ENCODE measurements around the gene GMPS. TPM values are rescaled to one million over a fixed set of nuclear protein-coding genes. Genes with fewer than 3 reads are reported as not detected.
"Not testable (repeated sequence)": the region's sequence is repeated elsewhere in the genome, so short reads cannot be mapped to it uniquely, and the experiment has no call there.

GMPS gene
- total RNA-seq, 1 experiment from 2014 or later = 29.7 TPM

- no peak for DNase-seq (ENCODE audit: low read depth)
- in situ Hi-C loops (cut with HindIII; ENCODE audit: low pct_unique_long_range_greater_than_20kb, low sequenced_read_pairs) = no loop called here
These were observed 759 bp upstream of the GMPS start for GRCh38 chr3:155869691-155870090.

- peak; percentile 61 for DNase-seq (ENCODE audit: low read depth)
- in situ Hi-C loops (cut with HindIII; ENCODE audit: low pct_unique_long_range_greater_than_20kb, low sequenced_read_pairs) = no loop called here
These were observed 695 bp downstream of the GMPS start for GRCh38 chr3:155870945-155871745.

GRCh38 chr3:155871746-155872158 lies 1.3 kb downstream of the GMPS start:
- in situ Hi-C loops (cut with HindIII; ENCODE audit: low pct_unique_long_range_greater_than_20kb, low sequenced_read_pairs) = no loop called here
- DNase-seq (ENCODE audit: low read depth) = no peak

GRCh38 chr3:155872904-155873646 lies 2.6 kb downstream of the GMPS start:
- in situ Hi-C loops (cut with HindIII; ENCODE audit: low pct_unique_long_range_greater_than_20kb, low sequenced_read_pairs) = no loop called here
- no peak for DNase-seq (ENCODE audit: low read depth)

- in situ Hi-C loops (cut with HindIII; ENCODE audit: low pct_unique_long_range_greater_than_20kb, low sequenced_read_pairs) = no loop called here
- no peak for DNase-seq (ENCODE audit: low read depth)
These were observed 5.6 kb downstream of the GMPS start for GRCh38 chr3:155876037-155876436.

- in situ Hi-C loops (cut with HindIII; ENCODE audit: low pct_unique_long_range_greater_than_20kb, low sequenced_read_pairs) = no loop called here
These were observed 6.1 kb downstream of the GMPS start for GRCh38 chr3:155876503-155876902.

GRCh38 chr3:155880286-155880685 lies 9.8 kb downstream of the GMPS start:
- DNase-seq (ENCODE audit: low read depth) = no peak
- in situ Hi-C loops (cut with HindIII; ENCODE audit: low pct_unique_long_range_greater_than_20kb, low sequenced_read_pairs) = no loop called here

More at GRCh38 chr3:155876503-155876902, 6.1 kb downstream of the GMPS start:
- no peak for DNase-seq (ENCODE audit: low read depth)

GRCh38 chr3:155884292-155884691 lies 13.8 kb downstream of the GMPS start:
- no peak for DNase-seq (ENCODE audit: low read depth)
- in situ Hi-C loops (cut with HindIII; ENCODE audit: low pct_unique_long_range_greater_than_20kb, low sequenced_read_pairs) = no loop called here

GRCh38 chr3:155885292-155885691 lies 14.8 kb downstream of the GMPS start:
- DNase-seq (ENCODE audit: low read depth) = no peak
- in situ Hi-C loops (cut with HindIII; ENCODE audit: low pct_unique_long_range_greater_than_20kb, low sequenced_read_pairs) = no loop called here

- in situ Hi-C loops (cut with HindIII; ENCODE audit: low pct_unique_long_range_greater_than_20kb, low sequenced_read_pairs); DNase-seq (ENCODE audit: low read depth): not testable (repeated sequence)
These were observed 15.9 kb downstream of the GMPS start for GRCh38 chr3:155886348-155886747.

- in situ Hi-C loops (cut with HindIII; ENCODE audit: low pct_unique_long_range_greater_than_20kb, low sequenced_read_pairs) = no loop called here
- DNase-seq (ENCODE audit: low read depth) = no peak
These were observed 16.5 kb downstream of the GMPS start for GRCh38 chr3:155886915-155887314.

- in situ Hi-C loops (cut with HindIII; ENCODE audit: low pct_unique_long_range_greater_than_20kb, low sequenced_read_pairs) = no loop called here
- no peak for DNase-seq (ENCODE audit: low read depth)
These were observed 18.8 kb downstream of the GMPS start for GRCh38 chr3:155889212-155889611.

GRCh38 chr3:155889952-155890351 lies 19.5 kb downstream of the GMPS start:
- in situ Hi-C loops (cut with HindIII; ENCODE audit: low pct_unique_long_range_greater_than_20kb, low sequenced_read_pairs) = no loop called here
- no peak for DNase-seq (ENCODE audit: low read depth)

- peak; percentile 13 for DNase-seq (ENCODE audit: low read depth)
- in situ Hi-C loops (cut with HindIII; ENCODE audit: low pct_unique_long_range_greater_than_20kb, low sequenced_read_pairs) = no loop called here
These were observed 20.3 kb downstream of the GMPS start for GRCh38 chr3:155890671-155891190.

- no peak for DNase-seq (ENCODE audit: low read depth)
- in situ Hi-C loops (cut with HindIII; ENCODE audit: low pct_unique_long_range_greater_than_20kb, low sequenced_read_pairs) = no loop called here
These were observed 20.9 kb downstream of the GMPS start for GRCh38 chr3:155891321-155891720.

- no peak for DNase-seq (ENCODE audit: low read depth)
- in situ Hi-C loops (cut with HindIII; ENCODE audit: low pct_unique_long_range_greater_than_20kb, low sequenced_read_pairs) = no loop called here
These were observed 25.0 kb downstream of the GMPS start for GRCh38 chr3:155895379-155895900.

GRCh38 chr3:155906900-155907299 lies 36.5 kb downstream of the GMPS start:
- DNase-seq (ENCODE audit: low read depth) = no peak
- in situ Hi-C loops (cut with HindIII; ENCODE audit: low pct_unique_long_range_greater_than_20kb, low sequenced_read_pairs) = no loop called here

GRCh38 chr3:155908086-155908485 lies 37.6 kb downstream of the GMPS start:
- in situ Hi-C loops (cut with HindIII; ENCODE audit: low pct_unique_long_range_greater_than_20kb, low sequenced_read_pairs) = no loop called here
- no peak for DNase-seq (ENCODE audit: low read depth)

- in situ Hi-C loops (cut with HindIII; ENCODE audit: low pct_unique_long_range_greater_than_20kb, low sequenced_read_pairs) = no loop called here
- DNase-seq (ENCODE audit: low read depth) = no peak
These were observed 38.2 kb downstream of the GMPS start for GRCh38 chr3:155908605-155909004.

All from Caki2 (cell line).